Stimulated activated naive CD8-positive, alpha-beta T cell treated with anti-CD3 and anti-CD28 coated beads, Interleukin-15, amount 100 ng/mL, for 72 hours (primary cell): ENCODE measurements around the gene RBPJL.

Experiments used
- ATAC-seq: fragments of 150-1000 bp; cut with Tn5 transposase; 2 replicates; pipeline ENCODE4 v1.10.0; 2021; ENCODE audit warnings: mild to moderate bottlenecking, moderate library complexity
- DNase-seq, 2 donors: peaks; one replicate each; pipeline ENCODE4 v3.0.0; 2021 to 2022
- H3K27ac Mint-ChIP-seq, 2 donors: one replicate each; pipeline ENCODE4 v1.8.0; 2022; ENCODE audit warnings: mild to moderate bottlenecking in 2 of 2, mixed read lengths in 2 of 2, moderate library complexity in 2 of 2
- H3K27me3 Mint-ChIP-seq: one replicate; pipeline ENCODE4 v1.8.0; 2022; ENCODE audit warnings: mixed read lengths
- H3K4me1 Mint-ChIP-seq: one replicate; pipeline ENCODE4 v1.8.0; 2022; ENCODE audit warnings: mild to moderate bottlenecking, mixed read lengths
- H3K4me3 Mint-ChIP-seq, 2 donors: one replicate each; pipeline ENCODE4 v1.8.0; 2022; ENCODE audit warnings: mild to moderate bottlenecking in 2 of 2, mixed read lengths in 2 of 2, moderate library complexity in 1 of 2
- H3K9me3 Mint-ChIP-seq, 2 donors: one replicate each; pipeline ENCODE4 v1.8.0; 2022; ENCODE audit warnings: mixed read lengths in 2 of 2

Gene RBPJL

DNA sequence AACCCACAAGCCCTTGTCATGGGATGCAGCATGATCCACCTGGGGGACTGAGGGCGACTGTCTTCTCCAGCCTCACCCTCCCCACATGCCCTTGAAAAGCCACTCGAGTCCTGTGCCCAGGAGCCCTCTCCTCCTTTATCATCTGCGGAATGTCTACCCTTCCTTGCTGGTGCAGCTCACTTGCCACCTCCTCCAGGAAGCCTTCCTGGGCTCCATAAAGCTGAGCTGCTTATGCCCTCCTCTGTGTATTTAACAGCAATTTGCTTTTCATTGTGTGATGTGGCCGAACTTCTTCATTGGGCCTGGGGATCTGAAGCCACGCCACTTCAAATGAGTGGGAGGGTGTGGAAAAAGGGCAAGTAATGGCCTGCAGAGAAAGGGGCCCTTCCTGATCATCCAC lies 17.8 kb upstream of the RBPJL start:
- ATAC-seq (no peak), DNase-seq (no peak)
- no peak overlapping the region for H3K27ac Mint-ChIP-seq
- no peaks in the 10 kb centered on the region for H3K9me3 Mint-ChIP-seq
- H3K27me3 Mint-ChIP-seq, result peaks cover 51% of the 10 kb centered on the region
- H3K4me3 Mint-ChIP-seq, result no peak overlapping the region
- H3K4me1 Mint-ChIP-seq, result peaks cover 21% of the 10 kb centered on the region

DNA sequence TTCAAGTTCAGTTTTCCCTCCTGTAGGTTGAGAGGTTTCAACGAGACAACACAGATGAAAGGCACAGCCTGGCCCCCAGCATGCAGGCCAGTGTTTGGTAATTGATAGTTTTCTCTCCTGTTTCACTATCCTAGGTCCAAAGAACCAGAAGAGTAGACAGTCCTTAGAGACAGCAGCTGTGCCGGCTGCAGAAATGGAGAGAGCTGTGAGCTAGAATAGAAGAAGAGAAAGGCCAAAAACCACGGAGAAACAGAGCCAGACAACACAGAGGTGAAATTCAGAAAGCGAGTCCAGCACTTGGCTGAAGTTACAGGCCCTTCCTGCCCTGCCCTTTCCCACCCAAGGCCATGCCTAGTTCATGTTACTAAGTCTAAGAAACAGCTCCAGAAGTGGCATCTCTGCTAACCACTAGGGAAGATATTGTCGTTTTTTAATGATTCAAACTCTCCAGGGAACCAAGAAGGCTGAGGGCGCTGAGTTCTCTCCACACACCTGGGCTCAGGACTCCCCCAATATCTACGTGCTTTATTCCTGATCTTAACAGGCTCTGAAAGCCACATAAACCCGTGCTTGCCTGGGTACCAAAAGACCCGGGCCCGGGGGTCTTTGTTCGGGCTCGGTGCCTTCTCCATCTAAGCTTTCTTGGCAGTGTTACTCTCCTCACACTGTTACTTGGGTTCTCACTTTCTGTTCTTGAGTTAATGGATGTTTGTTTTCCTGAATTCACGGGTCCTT lies 16.5 kb upstream of the RBPJL start:
- Mint-ChIP-seq H3K9me3 (no peaks in the 10 kb centered on the region), H3K4me1 (peaks cover 24% of the 10 kb centered on the region), H3K27me3 (peaks cover 59% of the 10 kb centered on the region), H3K4me3 (no peak overlapping the region), H3K27ac (no peak overlapping the region)
- DNase-seq (no peak), ATAC-seq (no peak)

DNA sequence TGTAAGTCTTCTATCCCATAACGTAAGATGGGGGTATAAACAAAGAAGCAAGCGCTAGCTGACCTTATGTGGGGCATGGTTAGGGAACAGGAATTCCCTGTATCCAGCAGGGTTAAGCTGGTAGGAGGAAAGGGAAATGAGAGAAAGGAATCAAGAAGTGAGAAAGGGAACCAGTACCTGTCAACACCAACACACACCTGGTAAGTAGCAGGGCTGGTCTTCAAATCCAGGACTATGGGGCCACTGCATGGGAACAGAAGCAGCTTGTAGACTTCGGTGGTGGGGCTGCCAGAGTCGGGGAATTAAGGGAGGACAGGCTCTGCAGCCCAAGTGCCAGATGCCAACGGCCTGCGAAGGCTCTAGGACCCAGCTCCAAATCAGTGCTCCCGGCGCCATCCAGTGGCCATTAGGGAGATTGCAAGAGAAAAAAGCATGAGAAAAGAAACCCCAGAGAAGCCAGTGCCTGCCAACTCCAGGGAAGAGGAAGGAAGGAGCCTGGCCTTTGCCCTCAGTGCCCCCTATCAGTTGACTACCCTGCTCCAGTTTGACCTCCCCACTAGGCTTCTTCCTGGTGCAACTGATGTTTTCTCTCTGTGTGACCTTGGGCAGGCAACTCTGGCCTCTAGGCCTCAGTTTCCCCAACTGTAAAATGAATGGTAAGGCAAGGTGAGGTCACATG lies 15.8 kb upstream of the RBPJL start:
- H3K4me3 Mint-ChIP-seq, result no peak overlapping the region
- DNase-seq, result peak; percentile 71 to 78
- H3K4me1 Mint-ChIP-seq, result peaks cover 24% of the 10 kb centered on the region
- peaks cover 63% of the 10 kb centered on the region for H3K27me3 Mint-ChIP-seq
- H3K9me3 Mint-ChIP-seq, result no peaks in the 10 kb centered on the region
- ATAC-seq, result peak; percentile 55
- H3K27ac Mint-ChIP-seq, result no peak overlapping the region

DNA sequence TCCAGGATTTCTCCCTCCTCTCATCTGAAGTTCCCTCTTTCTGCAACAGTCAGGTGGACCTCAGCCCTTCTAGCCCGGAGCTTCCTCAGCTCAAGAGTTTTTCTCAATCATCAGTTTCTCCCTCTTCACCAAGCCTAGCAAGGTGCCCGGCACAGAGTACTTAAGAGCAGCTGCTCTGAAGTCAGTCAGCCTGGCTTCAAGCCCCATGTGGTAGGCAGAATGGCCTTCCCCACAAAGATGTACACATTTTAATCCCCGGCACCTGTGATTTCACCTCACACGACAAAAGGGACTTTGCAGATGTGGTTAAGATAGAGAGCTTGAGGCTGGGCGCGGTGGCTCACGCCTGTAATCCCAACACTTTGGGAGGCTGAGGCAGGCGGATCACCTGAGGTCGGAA lies 15.1 kb upstream of the RBPJL start:
- Mint-ChIP-seq H3K9me3 (no peaks in the 10 kb centered on the region), H3K4me3 (no peak overlapping the region), H3K4me1 (peaks cover 24% of the 10 kb centered on the region), H3K27ac (no peak overlapping the region), H3K27me3 (peaks cover 70% of the 10 kb centered on the region)
- no peak for ATAC-seq
- no peak for DNase-seq

DNA sequence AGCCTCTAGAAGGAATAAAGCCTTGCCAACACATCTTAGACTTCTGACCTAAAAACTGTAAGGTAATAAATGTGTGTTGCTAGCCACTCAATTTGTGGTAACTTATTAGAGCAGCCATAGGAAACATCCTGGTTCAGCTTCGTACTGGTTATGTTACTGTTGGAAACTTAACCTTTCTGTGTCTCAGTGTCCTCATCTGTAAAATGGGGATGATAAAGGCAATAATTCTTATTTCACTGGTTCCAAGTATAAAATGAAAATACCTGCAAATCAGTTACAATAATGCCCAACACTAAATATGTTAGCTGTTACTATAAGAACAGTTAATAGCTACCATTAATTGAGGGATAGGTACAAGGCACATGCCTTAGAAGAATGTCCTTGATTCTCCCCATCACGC lies 14.3 kb upstream of the RBPJL start:
- Mint-ChIP-seq H3K9me3 (no peaks in the 10 kb centered on the region), H3K27ac (no peak overlapping the region), H3K4me1 (peaks cover 24% of the 10 kb centered on the region), H3K27me3 (peaks cover 69% of the 10 kb centered on the region), H3K4me3 (no peak overlapping the region)
- DNase-seq, result no peak
- ATAC-seq, result no peak

DNA sequence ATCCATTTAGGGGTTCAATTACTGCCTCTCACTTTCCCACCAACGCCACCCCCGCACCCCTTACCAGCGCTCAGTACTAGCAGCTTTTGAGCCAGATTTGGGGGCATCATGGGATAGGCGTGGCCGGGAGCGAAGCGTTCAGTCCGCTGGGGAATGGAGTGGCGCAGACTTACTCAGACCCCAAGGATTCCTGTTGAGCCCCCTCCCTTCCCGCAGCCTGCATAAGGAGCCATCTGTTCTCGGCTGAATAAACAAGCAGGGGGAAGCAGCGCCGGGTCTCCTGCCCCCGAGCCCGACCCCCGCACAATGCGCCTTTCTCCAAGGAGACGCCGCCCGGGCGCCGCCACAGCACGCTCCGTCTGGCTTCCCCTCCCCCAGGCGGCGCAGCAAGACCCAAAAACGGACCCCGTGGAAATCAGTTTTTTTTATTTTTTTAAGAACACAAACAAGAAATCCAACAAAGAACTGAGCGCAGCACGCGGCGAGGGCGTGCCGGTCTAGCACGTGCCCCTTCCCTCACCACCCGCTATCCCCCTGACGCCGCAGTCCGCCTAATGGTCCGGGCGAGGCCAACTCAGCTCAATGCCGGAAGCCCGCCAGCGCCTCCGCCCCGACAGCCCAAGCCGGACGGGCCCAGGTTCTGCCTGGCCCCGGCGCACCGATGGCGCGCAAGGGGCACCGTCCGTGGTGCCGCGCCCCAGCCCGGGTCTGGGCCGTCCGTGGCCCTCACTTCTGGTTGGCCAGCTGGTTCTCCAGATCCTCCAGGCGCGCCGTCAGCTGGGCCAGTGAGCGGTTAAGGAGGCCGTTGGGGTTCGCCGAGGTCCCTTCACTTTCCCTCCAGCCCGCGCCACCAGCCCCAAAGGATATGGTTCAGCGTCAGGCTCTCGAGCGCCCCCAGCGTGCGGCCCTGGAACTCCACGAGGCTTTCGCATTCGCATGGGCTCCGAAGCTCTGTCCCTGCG lies 13.3 kb upstream of the RBPJL start:
- peak; percentile 85 for DNase-seq
- H3K27ac Mint-ChIP-seq, result peak overlapping the region in 1 of 2 donors; percentile 28
- H3K4me3 Mint-ChIP-seq, result peak overlapping the region; percentile 79 to 87
- peak; percentile 91 for ATAC-seq
- H3K4me1 Mint-ChIP-seq, result peaks cover 24% of the 10 kb centered on the region
- peaks cover 77% of the 10 kb centered on the region for H3K27me3 Mint-ChIP-seq
- no peaks in the 10 kb centered on the region for H3K9me3 Mint-ChIP-seq

DNA sequence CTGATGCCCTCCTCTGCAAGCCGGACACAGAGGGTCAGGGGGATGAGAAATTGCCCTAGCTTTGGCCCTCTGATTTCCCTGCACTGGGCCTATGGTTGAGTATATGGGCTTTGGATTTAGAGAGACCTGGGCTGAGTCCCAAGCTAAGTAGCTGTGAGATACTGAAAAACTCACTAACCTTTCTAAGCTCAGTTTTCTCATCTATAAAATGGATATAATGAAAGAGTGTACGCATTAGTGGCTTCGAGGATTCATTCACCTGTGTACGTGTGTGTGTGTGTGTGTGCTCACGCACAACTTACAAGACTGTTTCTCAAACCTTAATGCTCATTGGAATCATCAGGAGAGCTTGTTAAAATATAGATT lies 12.7 kb upstream of the RBPJL start:
- ATAC-seq (no peak), DNase-seq (no peak)
- H3K27me3 Mint-ChIP-seq, result peaks cover 78% of the 10 kb centered on the region
- H3K9me3 Mint-ChIP-seq, result no peaks in the 10 kb centered on the region
- peak overlapping the region; percentile 79 to 87 for H3K4me3 Mint-ChIP-seq
- H3K27ac Mint-ChIP-seq, result no peak overlapping the region
- H3K4me1 Mint-ChIP-seq, result peaks cover 24% of the 10 kb centered on the region

DNA sequence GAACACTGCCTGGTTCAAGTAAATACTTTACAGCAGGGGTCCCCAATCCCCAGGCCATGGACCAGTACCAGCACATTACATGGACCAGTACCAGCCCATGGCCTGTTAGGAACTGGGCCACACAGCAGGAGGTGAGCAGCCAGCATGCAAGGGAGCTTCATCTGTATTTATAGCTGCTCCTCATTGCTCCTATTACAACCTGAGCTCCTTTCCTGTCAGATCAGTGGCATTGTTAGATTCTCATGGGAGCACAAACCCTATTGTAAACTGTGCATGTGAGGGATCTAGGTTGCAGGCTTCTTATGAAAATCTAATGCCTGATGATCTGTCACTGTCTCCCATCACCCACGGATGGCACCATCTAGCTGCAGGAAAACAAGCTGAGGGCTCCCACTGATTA lies 12.0 kb upstream of the RBPJL start:
- Mint-ChIP-seq H3K27me3 (peaks cover 81% of the 10 kb centered on the region), H3K9me3 (no peaks in the 10 kb centered on the region), H3K27ac (no peak overlapping the region), H3K4me1 (peaks cover 24% of the 10 kb centered on the region), H3K4me3 (no peak overlapping the region)
- no peak for ATAC-seq
- DNase-seq, result no peak

DNA sequence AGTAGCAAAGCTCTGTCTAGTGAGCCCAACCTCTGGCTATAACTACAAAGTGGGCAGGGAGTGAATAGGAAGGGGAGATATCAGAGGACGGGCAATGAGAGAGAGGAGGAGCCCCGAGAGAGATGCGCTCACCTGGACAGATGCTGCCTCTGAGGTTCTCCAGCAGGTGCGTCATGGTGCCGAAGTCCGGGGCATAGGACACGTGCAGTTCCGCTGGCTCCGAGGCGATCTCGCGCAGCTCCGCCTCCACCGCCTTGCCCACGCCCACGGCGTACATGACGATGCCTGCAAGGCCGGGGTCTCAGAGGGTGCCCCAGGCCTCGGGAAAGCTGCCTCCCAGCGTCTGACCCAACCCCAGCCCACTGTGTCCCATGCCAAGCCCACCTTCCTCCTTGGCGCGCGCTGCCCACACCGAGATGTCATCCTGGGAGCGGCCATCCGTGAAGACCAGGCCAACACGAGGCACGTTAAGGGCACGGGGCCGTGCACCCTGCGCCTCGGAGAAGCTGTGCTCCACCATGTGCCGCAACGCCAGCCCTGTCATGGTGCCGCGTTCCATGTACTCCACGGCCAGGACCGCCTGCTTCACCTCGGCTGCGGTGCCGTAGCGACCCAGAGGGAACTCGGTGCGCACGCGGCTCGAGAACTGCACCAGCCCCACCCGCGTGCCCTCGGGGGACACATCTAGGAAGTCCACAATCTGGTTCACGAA lies 8.7 kb upstream of the RBPJL start:
- Mint-ChIP-seq H3K27me3 (peaks cover 84% of the 10 kb centered on the region), H3K9me3 (no peaks in the 10 kb centered on the region), H3K4me1 (peaks cover 26% of the 10 kb centered on the region), H3K4me3 (no peak overlapping the region), H3K27ac (no peak overlapping the region)
- ATAC-seq, result no peak
- no peak for DNase-seq

DNA sequence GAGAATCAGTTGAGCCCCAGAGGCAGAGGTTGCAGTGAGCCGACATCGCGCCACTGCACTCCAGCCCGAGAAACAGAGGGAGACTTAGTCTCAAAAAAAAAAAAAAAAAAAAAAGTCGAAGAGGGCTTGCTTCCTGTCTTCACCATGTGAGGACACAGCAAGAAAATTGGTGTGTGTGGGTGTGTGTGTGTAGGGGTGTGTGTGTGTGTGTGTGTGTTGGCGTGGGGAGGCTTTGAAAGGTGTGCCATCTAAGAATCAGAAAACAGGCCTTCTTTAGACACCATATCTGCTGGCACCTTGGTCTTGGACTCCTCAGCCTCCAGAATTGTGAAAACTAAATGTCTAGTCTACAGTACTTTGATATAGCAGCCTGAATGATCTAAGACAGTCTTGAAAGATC lies 6.9 kb upstream of the RBPJL start:
- Mint-ChIP-seq H3K27ac (no peak overlapping the region), H3K27me3 (peaks cover 84% of the 10 kb centered on the region), H3K4me3 (no peak overlapping the region), H3K9me3 (no peaks in the 10 kb centered on the region), H3K4me1 (peaks cover 26% of the 10 kb centered on the region)
- ATAC-seq (no peak), DNase-seq (no peak)

DNA sequence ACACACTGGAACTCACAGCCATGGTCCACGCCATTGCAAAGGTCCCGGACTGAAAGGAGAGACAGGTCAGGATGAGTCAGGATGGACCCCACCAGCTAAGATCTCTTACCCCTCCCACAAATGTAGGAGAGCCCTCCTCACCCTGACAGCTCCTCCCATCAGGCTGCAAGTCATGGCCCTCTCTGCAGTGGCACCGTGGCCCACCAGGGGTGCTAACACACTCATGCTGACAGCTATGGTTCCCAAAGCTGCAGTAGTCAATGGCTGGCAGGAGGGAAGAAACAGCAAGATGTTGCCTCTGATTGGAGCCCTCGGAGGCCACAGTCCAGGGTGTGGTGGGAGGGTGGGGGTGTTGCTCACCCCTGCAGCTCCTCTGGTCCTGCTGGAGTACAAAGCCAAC lies 5.7 kb upstream of the RBPJL start:
- ATAC-seq (peak; percentile 82), DNase-seq (peak; percentile 49 to 53)
- H3K4me3 Mint-ChIP-seq, result no peak overlapping the region
- H3K4me1 Mint-ChIP-seq, result peaks cover 26% of the 10 kb centered on the region
- no peak overlapping the region for H3K27ac Mint-ChIP-seq
- peaks cover 87% of the 10 kb centered on the region for H3K27me3 Mint-ChIP-seq
- no peaks in the 10 kb centered on the region for H3K9me3 Mint-ChIP-seq

DNA sequence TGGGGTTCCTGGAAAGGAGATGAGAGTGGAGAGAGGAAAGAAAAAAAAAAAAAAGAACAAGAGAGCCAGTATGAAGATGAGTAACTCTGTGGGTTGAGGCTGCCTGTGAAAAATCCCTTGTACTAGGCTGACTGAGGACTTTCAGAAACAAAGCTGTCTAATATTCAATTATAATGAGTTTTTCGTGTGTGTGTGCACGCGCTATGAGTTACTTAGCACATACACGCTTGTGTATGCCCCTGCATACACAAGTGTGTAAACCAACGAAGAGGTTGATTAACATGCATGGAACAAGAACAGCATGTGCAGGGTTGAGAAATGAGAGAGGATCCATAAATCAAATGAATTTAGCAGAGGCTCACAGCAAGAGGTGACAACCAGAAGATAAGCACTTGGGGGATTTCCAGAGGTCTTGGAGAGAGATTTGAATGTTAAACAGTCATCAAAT lies 4.8 kb upstream of the RBPJL start:
- peaks cover 86% of the 10 kb centered on the region for H3K27me3 Mint-ChIP-seq
- ATAC-seq, result peak; percentile 70
- H3K9me3 Mint-ChIP-seq, result no peaks in the 10 kb centered on the region
- peak overlapping the region; percentile 35 to 50 for H3K4me3 Mint-ChIP-seq
- peaks cover 26% of the 10 kb centered on the region for H3K4me1 Mint-ChIP-seq
- H3K27ac Mint-ChIP-seq, result no peak overlapping the region
- no peak for DNase-seq

DNA sequence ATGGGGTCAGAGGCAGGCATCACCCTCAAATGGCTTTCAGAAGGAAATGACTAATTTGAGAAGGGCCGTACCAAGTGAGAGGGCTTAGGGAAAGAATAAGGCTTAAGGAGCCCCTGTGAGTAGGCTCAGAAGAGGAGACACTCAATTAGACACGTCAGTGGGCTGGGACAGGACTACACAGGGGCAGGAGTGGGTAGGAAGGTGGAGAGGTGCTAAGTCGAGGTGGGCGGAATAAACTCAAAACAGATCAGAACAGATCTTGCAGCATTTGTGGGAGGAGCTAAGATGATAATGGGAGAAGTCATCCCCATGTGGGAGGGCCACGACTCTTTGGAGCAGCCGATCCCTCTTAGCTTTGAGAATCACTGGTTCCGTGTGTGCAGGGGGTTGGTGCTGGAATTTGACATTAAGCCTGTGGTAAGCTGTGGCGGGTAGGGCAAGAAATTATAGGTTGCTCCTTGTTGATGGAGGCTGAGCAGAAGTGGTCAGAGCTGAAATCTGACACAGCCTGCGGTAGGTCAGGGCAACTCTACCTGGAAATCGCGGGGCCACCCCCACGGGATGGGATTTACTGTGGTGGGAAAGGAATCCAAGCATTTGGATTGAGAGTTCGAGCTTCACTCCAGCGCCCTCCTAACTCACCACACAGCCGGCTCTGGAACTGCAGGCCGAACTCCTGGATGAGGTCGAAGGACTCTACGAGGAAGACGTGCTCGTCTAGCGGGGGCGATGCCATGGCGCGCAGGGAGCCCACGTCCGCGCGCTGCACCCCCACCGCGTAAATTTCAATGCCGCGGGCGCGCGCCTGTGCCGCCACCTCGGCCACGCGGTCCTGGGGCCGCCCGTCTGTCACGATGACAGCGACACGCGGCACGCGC lies 2.8 kb upstream of the RBPJL start:
- H3K27me3 Mint-ChIP-seq, result peaks cover 89% of the 10 kb centered on the region
- no peaks in the 10 kb centered on the region for H3K9me3 Mint-ChIP-seq
- peak; percentile 33 for ATAC-seq
- no peak overlapping the region for H3K27ac Mint-ChIP-seq
- H3K4me1 Mint-ChIP-seq, result peaks cover 26% of the 10 kb centered on the region
- peak overlapping the region in 1 of 2 donors; percentile 51 for H3K4me3 Mint-ChIP-seq
- DNase-seq, result no peak

DNA sequence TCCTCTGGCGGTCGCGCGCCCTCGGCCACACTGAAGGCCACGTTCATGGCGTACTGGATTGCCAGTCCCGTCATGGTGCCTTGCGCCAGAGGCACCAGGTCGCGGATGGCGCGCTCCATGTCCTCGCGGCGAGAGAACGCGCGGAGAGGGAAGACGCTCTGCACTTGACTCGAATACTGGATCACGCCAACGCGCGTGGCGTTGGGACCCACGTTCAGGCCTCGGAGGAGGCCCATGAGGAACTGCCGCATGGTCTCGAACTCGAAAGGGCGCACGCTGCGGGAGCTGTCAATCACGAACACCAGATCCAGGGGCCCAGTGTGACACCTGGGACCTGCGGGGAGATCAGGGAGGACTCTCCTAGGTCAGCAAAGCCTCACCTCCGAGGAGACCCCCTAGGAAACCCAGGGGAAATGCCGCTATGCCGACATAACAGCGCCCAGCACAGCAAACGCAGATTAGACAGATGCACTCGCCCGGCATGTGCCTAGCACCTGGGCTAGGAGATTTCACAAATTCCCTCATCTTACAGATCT lies 2.1 kb upstream of the RBPJL start:
- DNase-seq, result no peak
- H3K27me3 Mint-ChIP-seq, result peaks cover 89% of the 10 kb centered on the region
- no peak for ATAC-seq
- H3K9me3 Mint-ChIP-seq, result no peaks in the 10 kb centered on the region
- H3K4me1 Mint-ChIP-seq, result peaks cover 26% of the 10 kb centered on the region
- H3K27ac Mint-ChIP-seq, result no peak overlapping the region
- no peak overlapping the region for H3K4me3 Mint-ChIP-seq
